ENCODE results near the gene GLP1R.

The GLP1R gene

DNA sequence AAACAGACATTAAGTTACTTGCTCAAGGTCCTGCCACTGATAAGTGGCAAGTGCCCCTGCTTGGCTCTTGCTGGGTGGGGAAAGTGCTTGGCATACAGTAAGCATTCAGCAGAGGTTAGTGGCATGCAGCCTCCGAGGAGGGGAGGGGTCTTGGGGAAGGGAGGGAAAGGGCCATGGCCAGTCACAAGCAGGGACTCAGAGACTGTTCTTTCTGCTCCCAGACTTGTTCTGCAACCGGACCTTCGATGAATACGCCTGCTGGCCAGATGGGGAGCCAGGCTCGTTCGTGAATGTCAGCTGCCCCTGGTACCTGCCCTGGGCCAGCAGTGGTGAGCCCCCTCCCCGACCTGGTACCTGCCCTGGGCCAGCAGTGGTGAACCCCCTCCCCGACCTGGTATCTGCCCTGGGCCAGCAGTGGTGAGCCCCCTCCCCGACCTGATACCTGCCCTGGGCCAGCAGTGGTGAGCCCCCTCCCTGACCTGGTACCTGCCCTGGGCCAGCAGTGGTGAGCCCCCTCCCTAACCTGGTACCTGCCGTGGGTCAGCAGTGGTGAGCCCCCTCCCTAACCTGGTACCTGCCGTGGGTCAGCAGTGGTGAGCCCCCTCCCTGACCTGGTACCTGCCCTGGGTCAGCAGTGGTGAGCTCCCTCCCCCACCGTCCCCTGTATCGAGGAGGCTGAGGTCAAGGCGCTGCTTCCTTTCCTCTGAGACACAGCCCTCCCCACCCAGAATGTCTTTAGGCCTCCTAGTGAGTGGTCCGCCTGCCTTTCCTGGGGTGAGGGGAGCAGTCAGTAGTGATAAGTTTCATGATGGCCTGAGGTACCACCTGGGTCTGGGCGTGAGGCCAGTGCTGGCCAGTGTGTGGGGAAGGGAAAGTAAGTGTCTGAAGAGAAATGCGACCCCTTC, 8.9 kb downstream of the GLP1R start:
- Histone ChIP-seq H3K27me3 (ENCODE audit: control insufficient read depth, insufficient read depth, low read length) (peaks cover 20% of the 10 kb centered on the region), H3K4me3 (ENCODE audit: low read length) (no peak overlapping the region), H3K9ac (ENCODE audit: low read depth, low read length) (no peak overlapping the region)

DNA sequence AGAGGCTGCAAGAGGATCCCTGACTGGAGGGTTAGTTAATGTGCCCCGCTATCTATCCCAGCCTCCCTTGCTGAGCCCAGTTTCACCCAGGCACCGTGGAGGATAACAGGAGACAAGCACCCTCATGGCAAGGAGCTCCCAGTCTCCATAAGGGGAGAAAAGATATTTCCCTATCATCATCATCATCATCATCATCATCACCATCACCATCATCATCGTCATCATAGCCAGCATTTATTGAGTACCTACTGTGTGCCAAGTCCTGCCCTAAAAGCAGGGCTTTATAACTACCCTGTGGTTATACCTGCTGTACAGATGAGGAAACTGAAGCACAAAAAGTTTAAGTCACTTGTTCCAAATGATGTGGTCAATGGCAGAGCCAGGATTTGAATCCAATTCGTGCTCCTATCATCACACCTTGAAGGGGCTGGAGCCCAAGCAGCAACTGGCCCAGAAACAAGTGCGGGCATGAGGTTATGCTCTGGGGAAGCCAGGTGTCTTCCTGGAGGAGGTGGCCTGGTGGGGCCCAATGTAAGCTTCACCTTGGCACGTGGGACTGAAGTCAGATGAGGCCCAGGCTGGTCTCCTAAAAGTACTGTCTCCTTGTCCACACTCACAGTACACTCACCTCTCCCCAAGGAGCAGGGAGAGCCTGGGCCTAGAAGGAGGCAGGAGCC, 10.0 kb downstream of the GLP1R start:
- H3K27me3 ChIP-seq (ENCODE audit: control insufficient read depth, insufficient read depth, low read length) = peaks cover 23% of the 10 kb centered on the region
- no peaks in the 10 kb centered on the region for H3K4me1 ChIP-seq (ENCODE audit: control insufficient read depth, insufficient read depth, low read length)
- H3K4me2 ChIP-seq (ENCODE audit: low read length) = no peak overlapping the region
- no peak overlapping the region for H3K4me3 ChIP-seq (ENCODE audit: low read length)
- no peak overlapping the region for H3K9ac ChIP-seq (ENCODE audit: low read depth, low read length)
- no peaks in the 10 kb centered on the region for H3K9me3 ChIP-seq (replicated peaks; ENCODE audit: low read length)
- H3K36me3 ChIP-seq (ENCODE audit: insufficient read depth, low read length) = no peaks in the 10 kb centered on the region

More for the DNA sequence above, 8.9 kb downstream of the GLP1R start:
- Histone ChIP-seq H3K4me1 (ENCODE audit: control insufficient read depth, insufficient read depth, low read length) (no peaks in the 10 kb centered on the region), H3K4me2 (ENCODE audit: low read length) (no peak overlapping the region), H3K9me3 (replicated peaks; ENCODE audit: low read length) (no peaks in the 10 kb centered on the region), H3K36me3 (ENCODE audit: insufficient read depth, low read length) (no peaks in the 10 kb centered on the region)

DNA sequence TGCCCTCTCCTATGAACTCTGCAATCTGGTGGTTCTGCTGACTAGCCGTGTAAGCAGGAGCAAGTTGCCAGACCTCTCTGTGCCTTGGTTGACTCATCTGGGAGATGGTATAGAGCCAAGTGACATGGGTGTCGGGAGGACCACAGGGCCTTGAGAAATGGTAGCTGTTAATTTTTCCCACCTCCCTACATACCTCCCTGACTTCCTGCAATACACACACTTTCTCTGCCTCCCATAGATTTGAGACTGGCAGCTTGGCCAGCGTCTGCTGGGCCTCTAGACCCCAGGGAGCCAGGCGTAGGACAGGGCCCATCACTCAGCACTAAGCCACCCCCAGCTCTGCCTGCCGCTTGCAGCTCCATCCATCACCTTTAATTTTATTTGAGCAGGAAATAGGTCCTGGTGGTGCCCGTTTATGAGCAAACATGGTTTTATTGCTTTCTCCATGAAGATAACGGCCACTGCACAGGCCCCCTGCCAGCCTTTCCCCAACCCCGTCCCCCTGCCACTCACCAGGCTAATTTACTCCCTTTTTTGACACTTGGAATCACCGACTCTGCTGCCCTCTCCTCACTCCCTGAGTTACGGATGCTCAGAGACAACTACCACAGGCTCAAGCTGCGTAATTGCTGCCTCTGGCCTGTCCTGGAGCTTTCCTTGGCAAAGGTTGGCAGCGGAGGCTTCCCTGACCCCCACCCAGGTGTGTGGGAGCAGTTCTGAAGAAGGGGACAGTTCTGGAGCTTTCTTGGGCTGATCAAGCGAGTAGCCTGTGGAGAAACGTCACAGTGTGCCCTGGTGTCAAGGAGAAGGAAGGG, 11.1 kb downstream of the GLP1R start:
- Histone ChIP-seq H3K27me3 (ENCODE audit: control insufficient read depth, insufficient read depth, low read length) (peaks cover 23% of the 10 kb centered on the region), H3K36me3 (ENCODE audit: insufficient read depth, low read length) (no peaks in the 10 kb centered on the region), H3K9me3 (replicated peaks; ENCODE audit: low read length) (no peaks in the 10 kb centered on the region), H3K4me2 (ENCODE audit: low read length) (no peak overlapping the region), H3K4me3 (ENCODE audit: low read length) (no peak overlapping the region), H3K4me1 (ENCODE audit: control insufficient read depth, insufficient read depth, low read length) (no peaks in the 10 kb centered on the region), H3K9ac (ENCODE audit: low read depth, low read length) (no peak overlapping the region)

DNA sequence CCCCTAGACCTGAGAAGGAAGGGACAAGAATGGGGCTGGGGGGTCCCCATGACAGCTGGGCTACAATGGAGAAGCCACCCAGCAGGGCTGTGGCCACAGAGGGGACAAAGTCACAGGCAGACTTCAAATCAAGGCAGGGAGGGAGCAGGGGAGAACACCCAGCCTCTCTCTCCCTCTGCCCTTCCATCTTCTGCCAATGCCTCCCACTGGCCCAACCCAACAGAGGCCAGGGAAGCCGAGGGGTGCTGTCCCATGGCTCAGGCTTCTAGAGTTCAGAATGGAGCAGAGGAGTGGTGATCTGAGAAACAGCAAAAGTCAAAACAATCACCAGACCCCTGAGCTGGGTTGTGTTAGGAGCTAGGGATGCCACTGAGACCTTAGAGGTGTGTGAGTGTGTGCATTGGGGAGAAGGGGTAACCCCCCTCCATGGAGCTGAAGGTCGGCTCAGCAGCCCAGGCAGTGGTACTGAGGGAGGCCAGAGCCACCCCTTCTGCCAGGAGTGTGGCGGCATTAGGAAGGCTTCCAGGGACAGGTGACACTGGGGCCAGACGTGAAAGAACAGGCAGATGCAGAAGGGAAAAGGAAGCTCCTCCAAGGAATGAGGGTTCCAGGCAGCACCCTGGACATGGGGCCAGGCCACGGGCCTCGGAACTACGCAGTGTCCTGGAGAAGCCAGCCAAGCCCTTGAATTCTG, 12.0 kb downstream of the GLP1R start:
- H3K36me3 ChIP-seq (ENCODE audit: insufficient read depth, low read length) = no peaks in the 10 kb centered on the region
- no peak overlapping the region for H3K9ac ChIP-seq (ENCODE audit: low read depth, low read length)
- H3K9me3 ChIP-seq (replicated peaks; ENCODE audit: low read length) = no peaks in the 10 kb centered on the region
- no peaks in the 10 kb centered on the region for H3K4me1 ChIP-seq (ENCODE audit: control insufficient read depth, insufficient read depth, low read length)
- H3K4me3 ChIP-seq (ENCODE audit: low read length) = no peak overlapping the region
- H3K27me3 ChIP-seq (ENCODE audit: control insufficient read depth, insufficient read depth, low read length) = peaks cover 23% of the 10 kb centered on the region
- no peak overlapping the region for H3K4me2 ChIP-seq (ENCODE audit: low read length)

DNA sequence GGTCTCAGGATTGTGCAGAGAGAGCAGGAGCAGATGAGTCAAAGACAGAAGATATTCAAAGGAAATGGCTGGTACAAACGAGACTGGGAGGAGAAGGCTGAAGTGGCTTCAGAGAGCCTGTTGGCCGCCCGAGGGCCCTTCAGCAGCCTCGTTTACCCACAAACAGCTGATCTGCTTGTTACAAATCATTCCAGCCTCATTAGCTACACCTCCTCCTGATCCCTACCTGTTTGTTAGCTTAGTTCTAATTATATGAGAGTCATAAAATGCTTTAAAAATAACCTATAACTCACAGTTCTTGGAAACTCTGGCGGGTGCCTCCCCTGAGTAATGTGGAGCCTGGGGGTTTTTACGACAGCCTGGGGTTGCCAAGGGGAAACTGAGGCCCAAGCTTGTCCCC, 12.6 kb downstream of the GLP1R start:
- no peak overlapping the region for H3K4me2 ChIP-seq (ENCODE audit: low read length)
- peaks cover 23% of the 10 kb centered on the region for H3K27me3 ChIP-seq (ENCODE audit: control insufficient read depth, insufficient read depth, low read length)
- no peak overlapping the region for H3K9ac ChIP-seq (ENCODE audit: low read depth, low read length)
- no peaks in the 10 kb centered on the region for H3K4me1 ChIP-seq (ENCODE audit: control insufficient read depth, insufficient read depth, low read length)
- no peaks in the 10 kb centered on the region for H3K9me3 ChIP-seq (replicated peaks; ENCODE audit: low read length)
- no peaks in the 10 kb centered on the region for H3K36me3 ChIP-seq (ENCODE audit: insufficient read depth, low read length)
- no peak overlapping the region for H3K4me3 ChIP-seq (ENCODE audit: low read length)

DNA sequence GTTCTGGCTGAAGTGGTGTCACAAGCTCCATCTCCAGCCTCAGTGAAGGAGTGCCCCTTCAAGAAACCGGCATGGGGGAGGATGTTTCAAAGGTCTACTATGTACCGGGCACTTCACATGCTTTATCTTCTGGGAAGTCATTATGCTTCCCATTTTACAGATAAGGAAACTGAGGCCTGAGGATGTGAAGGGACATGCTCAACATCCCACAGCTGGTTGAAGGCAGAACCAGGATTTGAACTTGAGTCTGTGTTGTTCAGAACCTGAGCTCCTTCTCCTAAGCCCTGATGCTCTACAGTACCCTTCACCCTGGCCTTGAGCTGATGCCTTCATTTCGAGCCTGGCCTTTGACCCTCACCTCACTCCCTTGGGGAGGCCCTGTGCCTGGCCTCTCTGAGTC, 13.0 kb downstream of the GLP1R start:
- no peaks in the 10 kb centered on the region for H3K4me1 ChIP-seq (ENCODE audit: control insufficient read depth, insufficient read depth, low read length)
- no peak overlapping the region for H3K4me3 ChIP-seq (ENCODE audit: low read length)
- H3K9me3 ChIP-seq (replicated peaks; ENCODE audit: low read length) = no peaks in the 10 kb centered on the region
- H3K27me3 ChIP-seq (ENCODE audit: control insufficient read depth, insufficient read depth, low read length) = peaks cover 23% of the 10 kb centered on the region
- no peak overlapping the region for H3K4me2 ChIP-seq (ENCODE audit: low read length)
- no peaks in the 10 kb centered on the region for H3K36me3 ChIP-seq (ENCODE audit: insufficient read depth, low read length)
- H3K9ac ChIP-seq (ENCODE audit: low read depth, low read length) = no peak overlapping the region

DNA sequence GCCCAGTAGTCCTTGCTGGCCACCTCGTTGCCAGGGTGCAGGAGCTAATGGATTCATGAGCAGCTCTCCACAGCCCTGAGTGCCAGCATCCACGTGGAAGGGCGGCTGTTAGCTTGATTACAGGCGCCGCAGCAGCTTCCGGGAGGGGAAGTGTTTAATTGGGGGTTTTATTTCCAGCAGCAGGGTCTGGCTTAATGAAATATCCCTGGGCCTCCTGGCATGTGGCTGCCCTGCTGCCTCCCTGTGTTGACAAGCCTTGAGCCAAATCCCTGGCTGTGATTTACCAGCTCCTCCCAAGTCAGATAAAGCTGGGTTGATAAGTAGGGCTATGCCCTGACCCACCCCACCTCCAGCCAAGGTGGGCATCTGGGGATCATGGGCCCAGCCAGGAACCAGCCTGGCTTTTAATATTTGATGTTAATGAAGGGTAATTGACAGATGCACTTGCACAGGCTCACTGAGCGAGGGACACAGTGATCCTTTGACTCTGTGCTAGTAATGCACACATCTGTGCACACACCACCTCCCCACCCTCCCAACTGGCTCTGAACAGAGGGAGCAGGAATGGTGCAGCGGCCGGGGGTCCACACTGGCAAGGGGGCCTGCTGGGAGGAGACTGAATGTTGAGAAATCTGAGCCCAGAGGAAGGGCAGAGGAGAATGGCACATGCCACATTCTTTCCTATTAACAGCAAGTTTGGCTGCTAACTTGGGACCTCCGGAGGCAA, 13.6 kb downstream of the GLP1R start:
- Histone ChIP-seq H3K4me3 (ENCODE audit: low read length) (no peak overlapping the region), H3K27me3 (ENCODE audit: control insufficient read depth, insufficient read depth, low read length) (peaks cover 23% of the 10 kb centered on the region), H3K9me3 (replicated peaks; ENCODE audit: low read length) (no peaks in the 10 kb centered on the region)

DNA sequence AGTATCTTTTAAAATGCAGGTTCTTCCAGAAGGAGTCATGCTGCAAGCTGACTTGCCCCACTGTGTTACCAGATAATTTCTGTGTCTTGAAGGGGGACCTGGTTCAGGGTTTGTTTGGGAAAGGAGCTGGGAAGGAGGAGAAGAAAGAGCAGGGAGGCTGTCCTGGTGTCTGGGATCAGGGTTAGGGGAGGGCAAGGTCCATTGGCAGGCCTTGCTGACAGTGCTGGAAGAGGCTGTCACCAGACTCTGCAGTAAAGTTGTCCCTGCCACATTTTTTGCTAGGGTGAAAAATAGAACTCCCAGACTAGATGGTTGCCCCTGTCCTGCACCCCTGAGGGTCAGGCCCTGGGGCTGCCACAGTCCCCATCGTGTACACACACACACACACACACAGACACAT, 14.9 kb downstream of the GLP1R start:
- Histone ChIP-seq H3K4me3 (ENCODE audit: low read length) (no peak overlapping the region), H3K27me3 (ENCODE audit: control insufficient read depth, insufficient read depth, low read length) (peaks cover 23% of the 10 kb centered on the region), H3K36me3 (ENCODE audit: insufficient read depth, low read length) (no peaks in the 10 kb centered on the region), H3K4me1 (ENCODE audit: control insufficient read depth, insufficient read depth, low read length) (no peaks in the 10 kb centered on the region), H3K4me2 (ENCODE audit: low read length) (no peak overlapping the region), H3K9ac (ENCODE audit: low read depth, low read length) (no peak overlapping the region), H3K9me3 (replicated peaks; ENCODE audit: low read length) (no peaks in the 10 kb centered on the region)

More for the DNA sequence above, 13.6 kb downstream of the GLP1R start:
- Histone ChIP-seq H3K36me3 (ENCODE audit: insufficient read depth, low read length) (no peaks in the 10 kb centered on the region), H3K9ac (ENCODE audit: low read depth, low read length) (no peak overlapping the region), H3K4me1 (ENCODE audit: control insufficient read depth, insufficient read depth, low read length) (no peaks in the 10 kb centered on the region), H3K4me2 (ENCODE audit: low read length) (no peak overlapping the region)

DNA sequence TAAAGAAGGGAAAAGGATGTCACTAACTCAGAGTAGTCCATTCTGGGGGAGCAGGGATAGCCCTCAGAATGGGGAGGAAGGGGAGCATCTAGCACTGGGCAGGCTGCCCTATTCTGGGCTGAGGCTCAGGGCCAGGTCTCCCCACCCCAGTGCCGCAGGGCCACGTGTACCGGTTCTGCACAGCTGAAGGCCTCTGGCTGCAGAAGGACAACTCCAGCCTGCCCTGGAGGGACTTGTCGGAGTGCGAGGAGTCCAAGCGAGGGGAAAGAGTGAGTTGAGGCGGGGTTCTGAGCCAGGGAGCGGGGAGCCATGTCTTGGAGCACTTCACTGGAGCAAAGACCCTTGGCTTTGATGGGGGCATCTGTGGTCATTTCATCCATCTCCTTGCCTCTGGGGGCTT, 17.0 kb downstream of the GLP1R start:
- H3K4me1 ChIP-seq (ENCODE audit: control insufficient read depth, insufficient read depth, low read length) = no peaks in the 10 kb centered on the region
- H3K36me3 ChIP-seq (ENCODE audit: insufficient read depth, low read length) = no peaks in the 10 kb centered on the region
- H3K4me2 ChIP-seq (ENCODE audit: low read length) = no peak overlapping the region
- H3K27me3 ChIP-seq (ENCODE audit: control insufficient read depth, insufficient read depth, low read length) = peaks cover 16% of the 10 kb centered on the region
- no peaks in the 10 kb centered on the region for H3K9me3 ChIP-seq (replicated peaks; ENCODE audit: low read length)
- no peak overlapping the region for H3K4me3 ChIP-seq (ENCODE audit: low read length)
- no peak overlapping the region for H3K9ac ChIP-seq (ENCODE audit: low read depth, low read length)

DNA sequence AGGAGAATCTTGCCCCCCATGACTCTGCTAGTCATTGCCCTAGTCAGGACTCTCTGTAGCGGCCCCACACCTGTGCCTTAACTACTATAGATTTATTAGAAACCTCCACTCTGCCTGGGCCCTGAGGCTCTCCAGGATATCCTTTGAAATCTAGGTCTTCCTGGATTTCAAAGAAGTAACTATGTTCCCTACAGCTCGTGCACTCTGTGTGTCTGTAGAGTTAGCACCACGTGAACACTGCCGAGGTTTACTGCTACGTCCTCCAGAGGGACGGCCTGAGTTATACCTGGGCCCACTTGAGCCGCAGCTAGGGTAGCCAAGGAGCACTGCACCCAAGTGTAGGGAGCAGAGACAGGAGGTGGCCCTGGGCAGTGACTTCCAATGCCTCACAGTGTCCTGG, 19.8 kb downstream of the GLP1R start:
- Histone ChIP-seq H3K4me2 (ENCODE audit: low read length) (no peak overlapping the region), H3K9me3 (replicated peaks; ENCODE audit: low read length) (no peaks in the 10 kb centered on the region), H3K27me3 (ENCODE audit: control insufficient read depth, insufficient read depth, low read length) (no peaks in the 10 kb centered on the region), H3K36me3 (ENCODE audit: insufficient read depth, low read length) (no peaks in the 10 kb centered on the region), H3K4me3 (ENCODE audit: low read length) (no peak overlapping the region), H3K4me1 (ENCODE audit: control insufficient read depth, insufficient read depth, low read length) (no peaks in the 10 kb centered on the region), H3K9ac (ENCODE audit: low read depth, low read length) (no peak overlapping the region)

Data from skeletal muscle satellite cell (primary cell).